ENCODE results near the gene GNA15. TPM values are rescaled to one million over a fixed set of nuclear protein-coding genes. Genes with fewer than 3 reads are reported as not detected.

The GNA15 gene
- total RNA-seq, 3 donors from 2014 or later = 1.9 to 6.2 (median 4.3) TPM

DNA sequence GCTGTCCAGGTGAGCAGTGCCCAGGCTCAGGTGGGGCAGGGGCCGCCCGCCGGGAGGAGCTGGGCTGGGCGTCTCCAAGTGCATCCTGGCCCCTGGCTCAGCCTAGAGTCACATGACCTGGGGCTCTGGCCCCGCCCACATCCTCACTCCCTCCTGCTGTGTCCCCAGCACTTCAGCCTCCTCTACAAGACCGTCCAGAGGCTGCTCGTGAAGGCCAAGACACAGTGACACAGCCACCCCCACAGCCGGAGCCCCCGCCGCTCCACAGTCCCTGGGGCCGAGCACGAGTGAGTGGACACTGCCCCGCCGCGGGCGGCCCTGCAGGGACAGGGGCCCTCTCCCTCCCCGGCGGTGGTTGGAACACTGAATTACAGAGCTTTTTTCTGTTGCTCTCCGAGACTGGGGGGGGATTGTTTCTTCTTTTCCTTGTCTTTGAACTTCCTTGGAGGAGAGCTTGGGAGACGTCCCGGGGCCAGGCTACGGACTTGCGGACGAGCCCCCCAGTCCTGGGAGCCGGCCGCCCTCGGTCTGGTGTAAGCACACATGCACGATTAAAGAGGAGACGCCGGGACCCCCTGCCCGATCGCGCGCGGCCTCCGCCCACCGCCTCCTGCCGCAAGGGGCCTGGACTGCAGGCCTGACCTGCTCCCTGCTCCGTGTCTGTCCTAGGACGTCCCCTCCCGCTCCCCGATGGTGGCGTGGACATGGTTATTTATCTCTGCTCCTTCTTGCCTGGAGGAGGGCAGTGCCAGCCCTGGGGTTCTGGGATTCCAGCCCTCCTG lies 71.8 kb downstream of the GNA15 start:
- no peak for ATAC-seq
- DNase-seq = no peak
- H3K9me3 ChIP-seq = no peaks in the 10 kb centered on the region
- no peaks in the 10 kb centered on the region for H3K36me3 ChIP-seq (ENCODE audit: low read depth)
- TF ChIP-seq, protein P1, sequence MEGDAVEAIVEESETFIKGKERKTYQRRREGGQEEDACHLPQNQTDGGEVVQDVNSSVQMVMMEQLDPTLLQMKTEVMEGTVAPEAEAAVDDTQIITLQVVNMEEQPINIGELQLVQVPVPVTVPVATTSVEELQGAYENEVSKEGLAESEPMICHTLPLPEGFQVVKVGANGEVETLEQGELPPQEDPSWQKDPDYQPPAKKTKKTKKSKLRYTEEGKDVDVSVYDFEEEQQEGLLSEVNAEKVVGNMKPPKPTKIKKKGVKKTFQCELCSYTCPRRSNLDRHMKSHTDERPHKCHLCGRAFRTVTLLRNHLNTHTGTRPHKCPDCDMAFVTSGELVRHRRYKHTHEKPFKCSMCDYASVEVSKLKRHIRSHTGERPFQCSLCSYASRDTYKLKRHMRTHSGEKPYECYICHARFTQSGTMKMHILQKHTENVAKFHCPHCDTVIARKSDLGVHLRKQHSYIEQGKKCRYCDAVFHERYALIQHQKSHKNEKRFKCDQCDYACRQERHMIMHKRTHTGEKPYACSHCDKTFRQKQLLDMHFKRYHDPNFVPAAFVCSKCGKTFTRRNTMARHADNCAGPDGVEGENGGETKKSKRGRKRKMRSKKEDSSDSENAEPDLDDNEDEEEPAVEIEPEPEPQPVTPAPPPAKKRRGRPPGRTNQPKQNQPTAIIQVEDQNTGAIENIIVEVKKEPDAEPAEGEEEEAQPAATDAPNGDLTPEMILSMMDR (IDR thresholded peaks at IDR 0.05) = no peak
- H3K4me3 ChIP-seq = no peak overlapping the region
- intact Hi-C loops (cut with DNase I, micrococcal nuclease) = no loop called here
- no peaks in the 10 kb centered on the region for H3K4me1 ChIP-seq (ENCODE audit: low read depth)

DNA sequence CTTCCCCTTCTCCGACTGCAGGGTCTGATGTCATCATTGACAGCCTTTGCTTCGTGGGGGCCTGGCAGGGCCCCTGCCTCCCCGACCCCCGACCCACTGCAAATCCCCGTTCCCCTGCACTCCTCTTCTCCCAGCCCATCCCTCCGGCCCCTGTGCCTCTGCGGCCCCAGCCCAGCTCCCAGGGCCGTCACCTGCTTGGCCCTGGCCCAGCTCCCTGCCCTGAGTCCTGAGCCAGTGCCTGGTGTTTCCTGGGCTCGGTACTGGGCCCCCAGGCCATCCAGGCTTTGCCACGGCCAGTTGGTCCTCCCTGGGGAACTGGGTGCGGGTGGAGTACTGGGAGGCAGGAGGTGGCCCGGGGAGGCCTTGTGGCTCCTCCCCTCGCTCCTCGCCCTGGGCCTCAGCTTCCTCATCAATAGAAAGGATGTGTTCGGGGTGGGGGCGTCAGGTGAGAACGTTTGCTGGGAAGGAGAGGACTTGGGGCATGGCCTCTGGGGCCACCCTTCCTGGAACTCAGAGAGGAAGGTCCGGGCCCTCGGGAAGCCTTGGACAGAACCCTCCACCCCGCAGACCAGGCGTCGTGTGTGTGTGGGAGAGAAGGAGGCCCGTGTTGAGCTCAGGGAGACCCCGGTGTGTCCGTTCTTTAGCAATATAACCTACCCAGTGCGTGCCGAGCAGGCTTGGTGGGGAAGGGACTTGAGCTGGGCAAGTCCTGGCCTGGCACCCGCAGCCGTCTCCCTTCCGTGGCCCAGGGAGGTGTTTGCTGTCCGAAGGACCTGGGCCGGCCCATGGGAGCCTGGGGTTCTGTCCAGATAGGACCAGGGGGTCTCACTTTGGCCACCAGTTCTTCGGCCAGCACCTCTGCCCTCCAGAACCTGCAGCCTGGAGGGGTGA lies 72.7 kb downstream of the GNA15 start:
- Histone ChIP-seq H3K36me3 (ENCODE audit: low read depth) (no peaks in the 10 kb centered on the region), H3K4me1 (ENCODE audit: low read depth) (no peaks in the 10 kb centered on the region), H3K9me3 (no peaks in the 10 kb centered on the region), H3K4me3 (no peak overlapping the region)
- ATAC-seq = no peak
- DNase-seq = no peak
- intact Hi-C loops (cut with DNase I, micrococcal nuclease) = no loop called here
- TF ChIP-seq, protein P1 (IDR thresholded peaks at IDR 0.05) = no peak

DNA sequence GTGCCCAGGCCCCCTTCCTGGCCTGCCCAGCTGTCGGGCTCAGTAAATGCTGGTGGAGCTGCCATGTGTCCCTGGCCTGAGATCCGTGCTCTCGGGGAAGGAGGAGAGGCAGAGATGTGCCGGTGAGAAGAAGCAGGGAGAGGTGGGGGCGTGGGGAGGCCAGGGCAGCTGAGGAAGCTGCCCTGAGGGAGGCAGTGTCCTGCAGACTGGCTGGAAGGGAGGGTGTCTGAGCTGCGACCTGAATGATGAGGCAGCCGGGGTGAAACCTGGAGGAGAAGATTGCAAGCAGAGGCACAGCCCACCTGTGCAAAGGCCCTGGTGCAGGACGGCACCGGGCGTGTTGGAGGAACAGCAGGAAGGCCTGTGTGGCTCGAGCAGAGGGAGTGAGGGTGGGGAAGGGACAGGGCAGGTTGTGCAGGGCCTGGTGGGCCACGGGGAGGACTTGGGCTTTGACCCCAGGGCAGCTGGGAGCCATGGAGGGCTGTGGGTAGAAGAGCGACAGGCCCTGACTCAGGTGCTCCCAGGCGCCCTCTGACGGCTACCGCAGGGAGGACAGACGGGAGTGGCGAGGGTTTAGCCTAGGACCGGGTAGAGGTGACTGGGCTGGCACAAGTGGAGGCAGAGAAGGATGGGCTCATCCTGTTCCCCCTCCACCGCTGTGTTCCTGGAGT lies 74.6 kb downstream of the GNA15 start:
- H3K9me3 ChIP-seq = no peaks in the 10 kb centered on the region
- intact Hi-C loops (cut with DNase I, micrococcal nuclease) = no loop called here

DNA sequence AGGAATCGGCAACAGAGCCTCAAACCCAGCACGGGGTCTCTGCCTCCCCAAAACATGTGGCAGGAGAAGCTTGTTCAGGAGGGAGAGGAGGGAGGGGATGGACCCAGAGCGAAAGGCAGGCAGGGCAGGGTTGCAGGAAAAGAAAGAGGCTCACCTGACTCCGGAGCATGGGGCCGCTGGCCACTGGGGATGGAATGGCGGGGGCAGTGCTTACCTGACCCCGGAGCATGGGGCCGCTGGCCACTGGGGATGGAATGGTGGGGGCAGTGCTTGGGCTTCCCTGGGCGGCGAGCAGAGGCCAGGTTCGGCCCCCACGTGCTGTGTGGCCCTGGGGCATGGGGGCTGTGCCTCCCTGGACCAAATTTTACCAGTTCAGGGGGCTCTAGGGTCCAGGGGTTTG lies 75.4 kb downstream of the GNA15 start:
- Histone ChIP-seq H3K4me1 (ENCODE audit: low read depth) (no peaks in the 10 kb centered on the region), H3K9me3 (no peaks in the 10 kb centered on the region), H3K36me3 (ENCODE audit: low read depth) (no peaks in the 10 kb centered on the region), H3K4me3 (no peak overlapping the region)
- ATAC-seq = no peak
- intact Hi-C loops (cut with DNase I, micrococcal nuclease) = no loop called here
- TF ChIP-seq, protein P1 (IDR thresholded peaks at IDR 0.05) = no peak
- DNase-seq = no peak

More for the DNA sequence above, 74.6 kb downstream of the GNA15 start:
- peak; percentile 91 for ATAC-seq
- Histone ChIP-seq H3K4me1 (ENCODE audit: low read depth) (no peaks in the 10 kb centered on the region), H3K36me3 (ENCODE audit: low read depth) (no peaks in the 10 kb centered on the region), H3K4me3 (no peak overlapping the region)
- TF ChIP-seq, protein P1 (IDR thresholded peaks at IDR 0.05) = peak; percentile 54
- peak in 2 of 3 donors; percentile 76 to 82 for DNase-seq

DNA sequence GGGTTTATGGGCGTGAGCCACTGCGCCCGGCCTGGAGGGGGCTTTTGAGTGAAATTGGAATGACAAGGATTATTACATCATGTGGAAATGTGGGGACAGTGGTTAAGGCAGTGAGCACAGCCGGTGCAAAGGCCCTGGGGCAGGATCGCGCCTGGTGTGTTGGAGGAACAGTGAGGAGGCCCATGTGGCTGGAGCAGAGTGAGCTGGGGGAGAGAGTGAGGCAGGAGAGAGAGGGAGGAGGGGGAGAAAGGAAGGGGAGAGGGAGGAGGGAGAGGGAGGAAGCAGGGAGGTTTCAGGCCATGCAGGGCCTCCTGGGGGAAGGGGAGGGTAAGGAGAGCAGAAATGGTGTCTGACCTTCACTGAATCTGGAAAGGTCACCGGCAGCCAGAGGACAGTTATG lies 77.3 kb downstream of the GNA15 start:
- Histone ChIP-seq H3K9me3 (no peaks in the 10 kb centered on the region), H3K36me3 (ENCODE audit: low read depth) (no peaks in the 10 kb centered on the region), H3K4me1 (ENCODE audit: low read depth) (no peaks in the 10 kb centered on the region), H3K4me3 (no peak overlapping the region)
- TF ChIP-seq, protein P1 (IDR thresholded peaks at IDR 0.05) = no peak
- no peak for ATAC-seq
- intact Hi-C loops (cut with DNase I, micrococcal nuclease) = no loop called here
- no peak for DNase-seq

Other genes starting within 250 kb of the GNA15 start
- 10 to 100 TPM in 2 of 3 donors, 1 to 10 TPM in 1; 8.9 to 19.1 (median 14.4) TPM for gene ZNF57, start 235.1 kb upstream of the GNA15 start, total RNA-seq
- gene ZNF77, start 191.1 kb upstream of the GNA15 start, total RNA-seq = 1 to 10 TPM; 4.1 to 4.5 (median 4.1) TPM
- gene TLE6, start 158.5 kb upstream of the GNA15 start, total RNA-seq = 1 to 10 TPM; 1.8 to 4.1 (median 3.0) TPM
- gene TLE2, start 106.8 kb upstream of the GNA15 start, total RNA-seq = 10 to 100 TPM; 40.0 to 66.5 (median 63.5) TPM
- 100 to 1,000 TPM; 427 to 664 (median 556) TPM for gene TLE5, start 73.5 kb upstream of the GNA15 start, total RNA-seq
- gene GNA11, start 41.7 kb upstream of the GNA15 start, total RNA-seq = 100 to 1,000 TPM; 182 to 349 (median 234) TPM
- gene S1PR4, start 42.7 kb downstream of the GNA15 start, total RNA-seq = 1 to 10 TPM in 1 of 3 donors, under 1 TPM in 2; 0.38 to 2.5 (median 0.82) TPM
- 100 to 1,000 TPM in 1 of 3 donors, 10 to 100 TPM in 2; 52.6 to 103 (median 94.4) TPM for gene NCLN, start 49.9 kb downstream of the GNA15 start, total RNA-seq
- 1 to 10 TPM in 1 of 3 donors, under 1 TPM in 2; 0.75 to 2.7 (median 0.79) TPM for gene CELF5, start 88.6 kb downstream of the GNA15 start, total RNA-seq
- gene NFIC, start 230.6 kb downstream of the GNA15 start, total RNA-seq = 100 to 1,000 TPM in 1 of 3 donors, 10 to 100 TPM in 2; 38.4 to 210 (median 79.3) TPM